PC-9 (cell line): ENCODE results near the gene MC2R.

Experiments
- CTCF ChIP-seq: fragments of 200-600 bp; sonication (generic); conservative IDR thresholded peaks from 2 replicates; pipeline ENCODE4 v1.6.1; 2017; ENCODE audit warnings: mixed run types, antibody characterized with exemption, mild to moderate bottlenecking, moderate library complexity
- EZH2 ChIP-seq: fragments of 200-600 bp; sonication (generic); IDR thresholded peaks from 2 replicates; pipeline ENCODE4 v1.8.0; 2017; ENCODE audit warnings: antibody characterized with exemption, low read depth

GRCh38 chr18:13910986-13911385 is 4.3 kb downstream of the MC2R start:
- TF ChIP-seq CTCF = no peak
- no peak for TF ChIP-seq EZH2
